Smooth muscle cell (in vitro differentiated cells): ENCODE data around the gene RAB17. TPM values are rescaled to one million over a fixed set of nuclear protein-coding genes. Genes with fewer than 3 reads are reported as not detected.

Experiments used
- DNase-seq: peaks from one replicate; lab custom pipeline; 2025; ENCODE audit not compliant: unreplicated experiment; lab: John Stamatoyannopoulos, UW
- H2AFZ ChIP-seq: fragments of 200-600 bp; sonication (generic); 2 replicates; pipeline ENCODE4 v1.6.0; 2016; ENCODE audit warnings: antibody characterized with exemption, low read depth, mild to moderate bottlenecking
- H3F3A ChIP-seq: fragments of 200-600 bp; sonication (generic); 2 replicates; pipeline ENCODE4 v1.6.0; 2017; ENCODE audit warnings: antibody characterized with exemption, low read depth
- H3K27ac ChIP-seq: fragments of 200-600 bp; sonication (generic); 2 replicates; pipeline ENCODE4 v1.5.1; 2016; ENCODE audit warnings: low read depth, mild to moderate bottlenecking
- H3K27me3 ChIP-seq: fragments of 200-600 bp; sonication (generic); 2 replicates; pipeline ENCODE4 v1.6.1; 2016; ENCODE audit warnings: low read depth, mild to moderate bottlenecking
- H3K36me3 ChIP-seq: fragments of 200-600 bp; sonication (generic); 2 replicates; pipeline ENCODE4 v1.5.1; 2016; ENCODE audit warnings: low read depth
- H3K4me1 ChIP-seq: fragments of 200-600 bp; sonication (generic); 2 replicates; pipeline ENCODE4 v1.5.1; 2016; ENCODE audit warnings: low read depth
- H3K4me2 ChIP-seq: fragments of 200-600 bp; sonication (generic); 2 replicates; pipeline ENCODE4 v1.6.0; 2016; ENCODE audit warnings: mild to moderate bottlenecking
- H3K4me3 ChIP-seq: fragments of 200-600 bp; sonication (generic); 2 replicates; pipeline ENCODE4 v1.5.1; 2016; ENCODE audit warnings: mild to moderate bottlenecking
- H3K79me2 ChIP-seq: fragments of 200-600 bp; sonication (generic); 2 replicates; pipeline ENCODE4 v1.6.0; 2016; ENCODE audit warnings: low read depth, mild to moderate bottlenecking
- H3K9ac ChIP-seq: fragments of 200-600 bp; sonication (generic); 2 replicates; pipeline ENCODE4 v1.6.0; 2016; ENCODE audit warnings: low read depth
- H3K9me3 ChIP-seq: fragments of 200-600 bp; sonication (generic); replicated peaks from 2 replicates; pipeline ENCODE4 v1.5.1; 2016; ENCODE audit warnings: low read depth
- H4K20me1 ChIP-seq: fragments of 200-600 bp; sonication (generic); 2 replicates; pipeline ENCODE4 v1.6.0; 2016; ENCODE audit warnings: low read depth
- WGBS: methylation state at CpG from one replicate; pipeline ENCODE4 v1.1.7; 2016; ENCODE audit warnings: low lambda C conversion rate; 5-methylcytosine and 5-hydroxymethylcytosine counted together
- polyA plus RNA-seq: library from polyadenylated mRNA; unstranded; fragments of >200 nt; fragmentation: Nextera tagmentation; extraction: Ambion mirVana; gene quantifications from 2 replicates; pipeline ENCODE4 v1.2.1, GENCODE V29; 2016
- small RNA-seq: library from RNA; depleted of rRNA; stranded (forward); fragments of <200 nt; gene quantifications from one replicate; pipeline ENCODE3, GENCODE V24; 2014
- total RNA-seq: library from RNA; depleted of rRNA; stranded (reverse); fragments of >200 nt; gene quantifications from 2 replicates; pipeline ENCODE4 v1.2.3, GENCODE V29; 2014
- TF ChIP-seq, protein P1 (sequence below): fragments of 200-600 bp; sonication (generic); IDR thresholded peaks from 2 replicates; pipeline ENCODE4 v1.5.1; 2017; ENCODE audit warnings: borderline replicate concordance, mild to moderate bottlenecking, antibody characterized with exemption; ENCODE audit not compliant: insufficient read depth, poor library complexity, severe bottlenecking

RAB17 gene
- total and polyA plus RNA-seq, 2 experiments from 2014 or later, result 0.69 to 1.4 TPM

DNA sequence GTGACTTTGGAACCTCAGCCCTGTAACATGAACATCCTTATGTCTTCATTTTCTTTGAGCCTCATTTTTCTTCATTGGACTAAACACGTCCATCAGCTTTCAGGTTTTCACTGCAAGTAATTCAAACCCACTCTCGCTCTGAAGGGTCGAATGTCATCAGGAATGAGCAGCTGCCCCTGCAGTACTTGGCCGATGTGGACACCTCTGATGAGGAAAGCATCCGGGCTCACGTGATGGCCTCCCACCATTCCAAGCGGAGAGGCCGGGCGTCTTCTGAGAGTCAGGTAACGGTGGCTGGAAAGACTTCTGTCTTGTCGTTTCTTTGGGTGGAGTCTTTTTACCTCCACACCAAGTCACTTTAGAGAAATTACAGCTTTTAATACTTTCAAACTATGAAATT, 63.3 kb downstream of the RAB17 start:
- Histone ChIP-seq H3K9me3 (no peaks in the 10 kb centered on the region), H3K36me3 (peaks cover 4% of the 10 kb centered on the region), H3K4me3 (no peak overlapping the region), H2AFZ (no peak overlapping the region), H4K20me1 (no peaks in the 10 kb centered on the region), H3K27me3 (no peaks in the 10 kb centered on the region), H3K27ac (no peak overlapping the region), H3F3A (peaks cover 5% of the 10 kb centered on the region), H3K9ac (no peak overlapping the region), H3K79me2 (no peaks in the 10 kb centered on the region), H3K4me1 (no peaks in the 10 kb centered on the region), H3K4me2 (no peak overlapping the region)
- TF ChIP-seq, protein P1, sequence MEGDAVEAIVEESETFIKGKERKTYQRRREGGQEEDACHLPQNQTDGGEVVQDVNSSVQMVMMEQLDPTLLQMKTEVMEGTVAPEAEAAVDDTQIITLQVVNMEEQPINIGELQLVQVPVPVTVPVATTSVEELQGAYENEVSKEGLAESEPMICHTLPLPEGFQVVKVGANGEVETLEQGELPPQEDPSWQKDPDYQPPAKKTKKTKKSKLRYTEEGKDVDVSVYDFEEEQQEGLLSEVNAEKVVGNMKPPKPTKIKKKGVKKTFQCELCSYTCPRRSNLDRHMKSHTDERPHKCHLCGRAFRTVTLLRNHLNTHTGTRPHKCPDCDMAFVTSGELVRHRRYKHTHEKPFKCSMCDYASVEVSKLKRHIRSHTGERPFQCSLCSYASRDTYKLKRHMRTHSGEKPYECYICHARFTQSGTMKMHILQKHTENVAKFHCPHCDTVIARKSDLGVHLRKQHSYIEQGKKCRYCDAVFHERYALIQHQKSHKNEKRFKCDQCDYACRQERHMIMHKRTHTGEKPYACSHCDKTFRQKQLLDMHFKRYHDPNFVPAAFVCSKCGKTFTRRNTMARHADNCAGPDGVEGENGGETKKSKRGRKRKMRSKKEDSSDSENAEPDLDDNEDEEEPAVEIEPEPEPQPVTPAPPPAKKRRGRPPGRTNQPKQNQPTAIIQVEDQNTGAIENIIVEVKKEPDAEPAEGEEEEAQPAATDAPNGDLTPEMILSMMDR, result no peak
- WGBS, result 95% methylated on average over 11 of the region's 11 CpGs
- DNase-seq, result no peak

DNA sequence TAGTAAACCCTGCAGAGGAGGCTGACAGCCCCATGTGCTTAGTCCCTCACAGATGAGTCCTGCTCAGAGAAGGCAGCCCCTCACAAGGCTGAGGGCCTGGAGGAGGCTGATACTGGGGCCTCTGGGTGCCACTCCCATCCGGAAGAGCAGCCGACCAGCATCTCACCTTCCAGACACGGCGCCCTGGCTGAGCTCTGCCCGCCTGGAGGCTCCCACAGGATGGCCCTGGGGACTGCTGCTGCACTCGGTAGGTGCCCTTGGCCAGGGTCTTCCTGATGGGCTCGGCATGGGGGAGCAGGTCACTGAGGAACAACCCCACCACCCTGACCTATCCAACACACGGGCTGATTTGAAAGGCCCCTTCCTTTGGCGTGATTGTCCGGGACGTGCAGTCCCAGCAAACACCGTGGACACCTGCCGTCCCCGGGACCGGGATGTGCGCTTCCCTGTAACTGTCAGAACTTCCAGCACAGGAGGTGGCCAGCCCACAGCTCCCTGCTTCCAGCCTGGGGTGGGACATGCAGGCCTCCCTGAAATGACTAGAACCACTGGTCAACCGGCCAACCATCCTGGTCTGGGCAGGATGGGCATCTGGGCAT, 64.9 kb downstream of the RAB17 start:
- DNase-seq, result no peak
- Histone ChIP-seq H3K4me3 (no peak overlapping the region), H3K4me2 (no peak overlapping the region), H3K9ac (no peak overlapping the region), H3F3A (no peaks in the 10 kb centered on the region), H3K4me1 (no peaks in the 10 kb centered on the region), H2AFZ (no peak overlapping the region), H3K9me3 (no peaks in the 10 kb centered on the region), H3K36me3 (peaks cover 4% of the 10 kb centered on the region), H3K27ac (no peak overlapping the region), H3K27me3 (no peaks in the 10 kb centered on the region), H4K20me1 (no peaks in the 10 kb centered on the region), H3K79me2 (no peaks in the 10 kb centered on the region)
- 97% methylated on average over 17 of the region's 17 CpGs for WGBS
- TF ChIP-seq, protein P1, result no peak

- DNase-seq, result no peak
Measured at GRCh38 chr2:237524631-237525030, 65.9 kb downstream of the RAB17 start.

More at GRCh38 chr2:237524631-237525030, 65.9 kb downstream of the RAB17 start:
- Histone ChIP-seq H3K4me1 (no peaks in the 10 kb centered on the region), H3K4me2 (no peak overlapping the region), H3K27ac (no peak overlapping the region), H3K36me3 (peaks cover 4% of the 10 kb centered on the region), H3K9me3 (no peaks in the 10 kb centered on the region), H3K27me3 (no peaks in the 10 kb centered on the region), H3K9ac (no peak overlapping the region), H2AFZ (no peak overlapping the region), H3F3A (no peaks in the 10 kb centered on the region), H3K79me2 (no peaks in the 10 kb centered on the region), H4K20me1 (no peaks in the 10 kb centered on the region), H3K4me3 (no peak overlapping the region)
- TF ChIP-seq, protein P1, result no peak
- WGBS, result 80% methylated on average over 6 of the region's 6 CpGs

Small RNA genes within 50 kb of the gene (small RNA-seq; reads per million reads assigned to genes)
- 0.34 reads per million, percentile 9 among the genes with 10 or more reads in this experiment for gene RNU6-1140P

Other genes starting within 250 kb of the RAB17 start
- gene COL6A3, start 176.6 kb downstream of the RAB17 start, total RNA-seq, result 1,708 and 1,938 TPM in 2 replicates
- 643 and 888 TPM in 2 replicates for gene COL6A3, start 176.6 kb downstream of the RAB17 start, polyA plus RNA-seq
- gene MLPH, start 103.5 kb downstream of the RAB17 start, total RNA-seq, result 15.7 and 36.4 TPM in 2 replicates
- 32.8 and 40.1 TPM in 2 replicates for gene MLPH, start 103.5 kb downstream of the RAB17 start, polyA plus RNA-seq
- gene PRLH, start 24.2 kb downstream of the RAB17 start, total RNA-seq, result not detected in 2 replicates
- not detected in 2 replicates for gene PRLH, start 24.2 kb downstream of the RAB17 start, polyA plus RNA-seq
- gene LRRFIP1, start 36.9 kb upstream of the RAB17 start, total RNA-seq, result 36.2 and 49.5 TPM in 2 replicates
- gene LRRFIP1, start 36.9 kb upstream of the RAB17 start, polyA plus RNA-seq, result 65.1 and 82.7 TPM in 2 replicates
- gene RBM44, start 208.0 kb upstream of the RAB17 start, total RNA-seq, result 1.2 and 1.4 TPM in 2 replicates
- gene RBM44, start 208.0 kb upstream of the RAB17 start, polyA plus RNA-seq, result 0.15 and 0.95 TPM in 2 replicates